ENCODE results near the gene PHF5A.

GRCh38 chr22:41446639-41447434 is 21.7 kb downstream of the PHF5A start, which contains the start of gene TOB2:
- no peak for TF ChIP-seq CTCF (IDR thresholded peaks at IDR 0.05; ENCODE audit: low read length)
- TF ChIP-seq EZH2 (optimal IDR thresholded peaks at IDR 0.05; ENCODE audit: low read depth, low read length), result no peak
- TF ChIP-seq EZH2phosphoT487 (IDR thresholded peaks at IDR 0.05; ENCODE audit: low read length), result no peak

Measured in MM.1S (cell line).